Epidermal melanocyte (primary cell): ENCODE results near the gene APMAP.
"Not testable (repeated sequence)": the region's sequence is repeated elsewhere in the genome, so short reads cannot be mapped to it uniquely, and the experiment has no call there.

ENCODE experiments used
- DNase-seq: peaks from one replicate; pipeline ENCODE4 v3.0.0; 2011; ENCODE audit warnings: low spot score; ENCODE audit not compliant: insufficient read length

APMAP gene

GRCh38 chr20:24954151-24954550 is 38.4 kb downstream of the APMAP start:
- DNase-seq = no peak

GRCh38 chr20:24953621-24954133 is 38.9 kb downstream of the APMAP start:
- DNase-seq = no peak

DNA sequence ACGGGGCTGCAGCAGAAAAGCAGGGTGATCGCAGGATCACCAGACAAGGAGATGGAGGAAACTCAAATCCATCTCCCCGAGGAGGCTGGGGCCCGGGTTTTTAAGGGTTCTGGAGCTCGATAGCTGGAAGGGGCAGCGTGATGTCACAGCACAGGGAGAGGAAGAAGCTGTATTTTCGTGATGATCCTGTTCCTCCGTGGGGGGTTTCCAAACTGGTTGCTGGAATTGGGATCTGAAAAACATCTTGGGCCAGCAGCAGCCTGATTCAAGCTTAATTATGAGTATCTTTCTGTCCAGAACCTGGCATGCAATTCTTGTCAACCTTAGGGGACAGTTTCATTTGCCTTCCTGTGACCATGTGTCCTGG is 39.4 kb downstream of the APMAP start:
- DNase-seq = no peak

DNA sequence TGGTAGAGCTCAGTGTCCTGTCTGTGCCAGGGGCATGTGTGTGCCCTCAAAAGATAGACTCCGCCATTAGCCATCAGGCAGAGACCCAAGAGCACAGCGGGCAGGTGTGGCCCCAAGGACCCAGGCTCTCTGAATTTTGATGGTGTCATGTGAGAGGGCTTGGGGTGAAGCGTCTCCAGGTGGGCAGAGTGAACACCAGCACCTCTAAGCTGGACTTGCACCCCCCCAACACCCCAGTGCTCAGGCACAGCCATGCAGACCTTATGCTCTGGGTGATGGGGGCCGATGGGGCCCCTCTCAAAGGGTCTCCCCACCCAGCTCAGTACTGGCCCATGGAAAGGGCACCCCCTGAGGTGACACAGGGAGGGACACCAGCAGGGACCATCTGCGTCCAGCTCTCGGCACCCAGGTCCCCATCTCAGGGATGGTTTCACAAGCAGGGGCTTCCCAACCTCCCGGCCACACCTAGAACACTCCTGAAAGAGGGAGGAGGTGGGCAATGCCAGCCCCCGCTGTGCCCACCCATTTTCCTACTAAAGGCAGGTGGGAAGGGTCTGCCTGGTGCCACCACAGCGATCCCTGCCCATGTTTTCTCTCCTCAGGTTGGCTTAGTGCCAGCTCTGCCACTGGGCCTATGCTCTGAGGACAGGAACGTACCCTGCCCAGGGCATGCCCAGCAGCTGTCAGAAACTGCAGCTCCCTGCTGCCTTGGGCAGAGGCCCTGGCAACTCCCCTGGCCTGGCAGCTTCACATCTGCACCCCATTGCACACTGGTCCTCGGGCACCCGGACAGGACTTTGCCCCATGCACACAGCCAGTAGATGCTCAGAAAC is 40.0 kb downstream of the APMAP start:
- DNase-seq = no peak

DNA sequence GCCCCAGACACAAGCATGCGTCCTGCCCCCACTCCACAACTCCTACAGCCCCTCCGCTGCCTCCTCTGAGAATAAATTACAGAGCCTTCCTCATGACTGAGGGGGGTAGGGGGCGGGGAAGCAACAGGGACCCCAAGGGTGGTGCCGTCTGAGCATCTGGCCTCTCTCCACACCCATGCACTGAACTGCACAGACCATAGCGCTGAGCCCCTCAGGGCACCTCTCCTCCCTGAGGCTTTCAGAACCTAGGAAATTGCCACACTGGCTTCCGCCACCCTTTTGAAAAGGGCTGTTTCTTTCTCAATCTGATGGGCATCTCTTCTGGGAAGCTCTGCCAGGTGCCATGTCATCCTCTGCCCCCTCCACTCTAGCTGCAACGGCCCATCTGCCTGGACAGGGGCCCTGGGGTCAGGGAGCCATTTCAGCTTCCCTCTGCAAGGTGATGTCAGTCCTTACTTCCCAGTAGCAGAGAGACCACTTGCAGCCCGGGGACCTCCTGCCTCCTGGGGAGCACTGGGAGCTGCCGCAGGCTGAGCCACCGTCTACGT is 40.9 kb downstream of the APMAP start:
- DNase-seq = no peak

DNA sequence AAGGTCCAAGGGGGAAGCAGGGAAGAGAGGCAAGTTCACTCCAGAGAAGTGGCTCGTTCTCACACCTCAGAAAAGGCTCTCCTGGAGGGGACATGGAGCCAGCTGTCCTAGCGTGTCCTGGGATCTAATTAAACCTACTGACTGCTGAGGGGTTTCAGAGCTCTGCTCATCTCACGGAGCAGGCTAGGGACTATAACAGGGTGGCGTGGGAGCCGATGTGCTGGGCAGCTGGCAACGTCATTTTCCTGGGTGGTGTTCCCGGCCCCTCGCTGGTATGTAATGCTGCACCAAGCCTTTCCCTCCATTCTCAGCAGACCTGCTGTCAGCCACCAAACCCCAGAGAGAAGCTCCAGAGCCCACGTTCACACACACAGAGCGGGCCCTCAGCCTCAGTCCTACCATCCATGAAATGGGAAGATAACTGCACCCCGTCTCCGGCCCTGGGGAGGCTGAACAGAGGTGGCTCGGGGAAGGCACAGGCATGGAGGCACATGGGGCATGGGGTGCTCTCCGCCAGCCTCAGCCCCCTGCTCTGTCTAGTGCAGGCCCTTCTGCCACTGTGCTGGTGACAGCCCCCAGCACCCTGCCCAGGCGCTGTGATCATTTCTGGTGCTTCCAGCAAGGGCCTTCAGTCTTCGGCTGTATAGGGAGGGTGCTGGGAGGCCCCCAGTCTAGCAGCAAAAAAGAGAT is 41.6 kb downstream of the APMAP start:
- no peak for DNase-seq

GRCh38 chr20:24950128-24950835 is 42.3 kb downstream of the APMAP start:
- no peak for DNase-seq

GRCh38 chr20:24949756-24950127 is 42.8 kb downstream of the APMAP start:
- no peak for DNase-seq

- DNase-seq = no peak
Measured at GRCh38 chr20:24948939-24949679, 43.4 kb downstream of the APMAP start, which contains the start of gene CST7. TSS of gene CST7 (plus strand) at chr20:24949269. CDS start at chr20:24949506, 237 bp downstream.

DNA sequence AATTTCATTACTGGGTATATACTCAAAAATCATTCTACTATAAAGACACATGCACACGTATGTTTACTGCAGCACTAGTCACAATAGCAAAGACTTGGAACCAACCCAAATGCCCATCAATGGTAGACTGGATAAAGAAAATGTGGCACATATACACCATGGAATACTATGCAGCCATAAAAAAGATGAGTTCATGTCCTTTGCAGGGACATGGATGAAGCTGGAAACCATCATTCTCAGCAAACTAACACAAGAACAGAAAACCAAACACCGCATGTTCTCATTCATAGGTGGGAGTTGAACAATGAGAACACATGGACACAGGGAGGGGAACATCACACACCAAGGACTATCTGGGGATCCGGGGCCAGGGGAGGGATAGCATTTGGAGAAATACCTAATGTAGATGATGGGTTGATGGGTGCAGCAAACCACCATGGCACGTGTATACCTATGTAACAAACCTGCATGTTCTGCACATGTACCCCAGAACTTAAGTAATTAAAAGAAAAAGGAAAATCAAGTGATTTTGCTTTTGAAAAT is 44.1 kb downstream of the APMAP start:
- DNase-seq = not testable (repeated sequence)

GRCh38 chr20:24946376-24946775 is 46.2 kb downstream of the APMAP start:
- DNase-seq = not testable (repeated sequence)

DNA sequence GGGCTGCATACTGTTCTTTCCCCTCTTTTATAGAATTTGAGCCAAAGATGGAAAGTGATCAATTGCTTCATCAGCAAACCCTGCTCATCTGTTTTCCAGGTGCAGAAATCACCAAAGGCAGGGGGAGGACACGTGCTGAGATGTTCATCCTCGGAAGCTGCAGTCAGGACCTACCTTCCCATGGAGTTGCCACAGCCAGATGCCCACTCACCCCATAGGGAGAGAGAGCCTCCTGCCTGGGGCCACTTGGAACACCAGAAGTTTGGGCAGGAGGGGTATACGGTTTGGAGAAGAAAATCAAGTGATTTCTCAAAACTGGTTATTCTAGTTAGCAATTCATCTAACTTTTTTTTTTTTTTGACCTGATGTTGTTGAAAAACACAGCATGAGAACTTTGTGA is 48.8 kb downstream of the APMAP start:
- no peak for DNase-seq

GRCh38 chr20:24943196-24943595 is 49.4 kb downstream of the APMAP start:
- no peak for DNase-seq

GRCh38 chr20:24942679-24943078 is 49.9 kb downstream of the APMAP start:
- no peak for DNase-seq

GRCh38 chr20:24939036-24939435 is 53.5 kb downstream of the APMAP start:
- DNase-seq = no peak

GRCh38 chr20:24938498-24938897 is 54.1 kb downstream of the APMAP start:
- DNase-seq = no peak

DNA sequence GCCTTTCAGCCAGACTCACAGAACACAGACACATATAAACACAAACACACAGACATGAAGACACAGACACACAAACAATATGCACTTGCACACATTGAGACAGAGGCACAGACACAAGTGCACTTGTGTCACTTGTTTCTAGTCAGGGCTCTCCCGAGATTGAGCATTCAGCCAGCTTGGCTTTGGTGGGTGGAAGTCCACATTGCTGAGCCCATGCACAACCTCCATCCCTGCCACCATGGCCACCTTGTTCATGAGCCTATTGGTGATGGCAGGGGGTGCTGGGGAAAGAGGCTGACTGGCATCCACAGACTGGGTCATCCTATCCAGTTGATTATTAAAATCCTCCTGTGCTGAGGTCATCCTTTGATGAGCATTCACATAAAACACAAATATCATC is 55.0 kb downstream of the APMAP start:
- no peak for DNase-seq

DNA sequence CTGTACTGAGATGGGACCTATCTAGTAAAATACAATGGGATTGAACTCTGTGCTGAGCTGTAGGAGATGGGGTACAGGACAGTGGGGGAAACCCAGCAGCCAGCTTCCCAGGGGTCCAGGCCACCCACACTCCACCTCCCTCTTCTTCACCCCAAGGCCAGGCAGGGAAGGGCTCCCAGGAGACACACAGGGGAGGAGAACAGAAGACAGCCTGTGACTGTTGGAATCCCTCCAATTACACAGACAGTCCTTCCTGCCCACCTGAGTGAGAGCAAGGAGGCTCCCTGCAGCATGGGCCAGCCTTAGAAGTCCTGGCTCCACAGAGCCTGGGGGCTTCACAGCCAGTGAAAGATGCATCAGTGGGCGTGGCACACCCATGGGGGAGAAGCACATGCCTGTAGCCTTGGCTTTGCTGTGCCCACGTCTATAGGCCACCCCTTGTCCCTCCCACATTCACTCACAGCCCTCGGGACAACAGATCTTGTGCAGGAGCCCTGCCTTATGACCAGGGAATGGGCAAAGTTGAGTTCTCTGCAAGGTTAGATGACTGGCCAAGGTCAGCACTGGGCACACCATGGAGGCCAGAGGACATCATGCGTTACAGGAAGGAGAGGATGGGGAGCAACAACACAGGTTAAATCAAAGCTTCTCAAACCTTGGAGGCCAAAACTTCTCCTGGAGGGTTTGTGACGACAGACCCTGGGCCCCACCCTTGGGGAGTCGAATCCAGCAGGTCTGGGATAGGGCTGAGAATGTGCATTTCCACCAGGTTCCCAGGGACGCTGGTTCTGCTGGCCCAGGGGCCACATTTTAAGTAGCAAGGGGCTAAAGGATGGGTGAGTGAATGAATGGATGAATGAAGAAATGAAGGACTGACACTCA is 55.8 kb downstream of the APMAP start:
- DNase-seq = no peak

- DNase-seq = no peak
Measured at GRCh38 chr20:24935766-24936525, 56.6 kb downstream of the APMAP start.
